HG03066 (cell line): Measurements from ENCODE around the gene TTLL8.
"Not testable (repeated sequence)": the region's sequence is repeated elsewhere in the genome, so short reads cannot be mapped to it uniquely, and the experiment has no call there.

ENCODE experiments used
- ATAC-seq: cut with Tn5 transposase; IDR thresholded peaks from one replicate; pipeline ENCODE4 v1.9.1; 2021; ENCODE audit warnings: low read depth; ENCODE audit not compliant: unreplicated experiment

TTLL8 gene

GRCh38 chr22:50058061-50058905 is at the start of gene TTLL8:
TSS of gene TTLL8 (minus strand) at chr22:50058298.
- no peak for ATAC-seq

DNA sequence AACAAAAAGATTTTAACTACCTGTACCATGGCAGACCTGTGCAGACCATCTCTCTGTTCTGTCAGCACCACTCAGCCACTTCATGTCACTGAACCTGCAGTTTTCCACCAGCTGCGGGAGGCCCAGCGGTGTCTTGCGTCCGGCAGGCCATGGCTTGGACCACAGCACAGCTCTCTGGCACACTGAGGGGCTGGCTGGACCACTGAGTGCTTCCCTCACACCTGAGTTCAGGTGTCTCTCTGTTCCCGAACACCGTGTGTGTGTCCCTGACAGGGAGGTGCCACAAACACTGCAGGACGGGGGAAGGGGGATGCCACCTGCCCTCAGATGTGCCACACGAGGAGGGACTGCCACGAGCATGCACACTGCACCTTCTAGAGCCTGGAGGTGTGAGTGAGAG is 49.4 kb upstream of the TTLL8 start:
- ATAC-seq, result no peak

DNA sequence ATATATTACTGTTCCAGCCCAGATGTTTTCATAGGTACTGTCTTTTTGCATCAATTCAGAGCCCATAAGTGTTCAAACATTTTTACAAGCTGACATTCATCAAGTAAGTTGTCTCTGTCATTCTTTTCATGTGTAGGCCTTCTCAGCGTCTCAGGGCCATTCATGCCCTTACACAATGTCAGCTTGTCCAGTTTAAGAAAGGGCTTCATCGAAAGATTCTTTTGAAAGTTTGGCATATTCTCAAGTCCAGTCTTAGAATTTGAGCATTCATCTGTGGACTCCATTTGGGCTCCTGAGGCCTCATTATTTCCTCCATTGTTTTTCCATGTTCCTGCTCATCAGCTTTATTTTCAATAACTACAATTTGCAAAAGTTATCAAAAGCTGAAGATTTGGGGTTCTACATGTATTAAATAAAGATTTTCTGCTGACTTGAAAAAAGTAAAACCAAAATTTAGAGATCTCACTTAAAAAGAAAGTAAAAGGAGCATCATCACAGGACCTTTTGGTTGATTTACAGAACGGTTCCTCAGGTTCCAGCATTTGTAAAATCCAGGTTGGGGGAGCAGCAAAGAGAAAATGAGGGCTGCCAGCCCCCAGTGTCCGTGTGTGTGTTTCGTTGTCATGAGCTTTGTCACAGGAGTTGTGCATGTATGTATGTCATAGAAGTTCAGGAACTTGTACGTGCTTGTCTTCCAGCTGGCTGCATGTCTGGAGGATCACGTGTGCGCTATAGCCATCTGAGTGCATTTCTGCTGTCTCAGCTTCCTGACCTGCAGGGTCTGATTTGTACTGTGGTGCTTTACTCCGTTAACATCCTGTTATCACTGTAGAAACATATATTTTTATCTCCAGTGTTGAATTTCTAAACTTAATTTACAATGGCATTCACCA is 47.4 kb upstream of the TTLL8 start:
- ATAC-seq, result no peak

DNA sequence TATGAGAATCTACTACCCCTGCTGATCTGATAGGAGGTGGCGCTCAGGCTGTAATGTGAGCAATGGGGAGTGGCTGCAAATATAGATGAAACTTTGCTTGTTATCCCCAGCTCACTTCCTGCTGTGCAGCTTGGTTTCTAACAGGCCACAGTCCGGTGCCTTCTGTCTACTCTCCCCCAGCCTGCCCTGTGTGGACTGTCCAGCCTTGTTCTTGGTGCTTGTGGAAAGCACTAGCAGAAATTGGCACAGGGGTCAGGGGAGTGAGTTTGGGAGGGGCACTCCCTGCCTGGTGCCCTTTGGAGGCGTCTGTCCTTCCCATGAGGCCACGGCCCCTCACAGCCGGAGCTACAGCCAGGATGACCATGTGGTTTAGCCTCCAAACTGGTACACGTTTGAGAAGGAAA is 46.0 kb upstream of the TTLL8 start:
- ATAC-seq, result no peak

GRCh38 chr22:50102946-50103345 is 44.8 kb upstream of the TTLL8 start:
- no peak for ATAC-seq

DNA sequence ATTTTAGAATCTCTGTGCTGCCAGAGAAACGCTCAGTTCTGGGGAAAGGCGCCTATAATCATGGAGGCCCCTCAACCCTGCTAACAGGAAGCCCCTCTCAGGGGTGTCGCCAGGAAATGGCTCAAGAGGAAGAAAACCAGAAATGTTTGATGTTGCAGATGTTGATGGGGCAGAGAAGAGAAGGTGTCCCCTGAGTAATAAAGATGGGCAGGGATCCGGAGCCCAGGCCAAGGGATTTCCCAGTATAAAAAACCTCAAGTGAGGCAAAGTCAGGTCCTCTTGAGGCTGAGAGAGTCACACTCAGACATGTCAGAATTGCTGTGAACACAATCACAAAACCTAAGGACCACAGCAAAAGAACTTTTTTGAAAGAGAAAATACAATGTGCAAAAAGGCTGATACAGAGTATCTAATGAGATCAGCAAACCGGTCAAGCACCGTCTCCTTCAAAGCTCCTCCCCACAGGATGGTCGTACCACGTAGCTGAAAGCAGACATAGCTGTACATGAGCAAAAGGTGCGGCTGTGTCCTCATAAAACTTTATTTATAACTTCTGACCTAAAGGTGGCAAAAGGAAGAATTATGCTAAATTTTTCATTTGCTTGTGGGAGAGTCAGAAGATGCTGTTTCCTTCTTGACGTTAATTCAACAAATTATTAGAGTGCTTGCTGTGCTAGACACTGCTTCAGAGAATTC is 43.9 kb upstream of the TTLL8 start:
- ATAC-seq, result no peak

GRCh38 chr22:50098052-50098451 is 40.0 kb upstream of the TTLL8 start:
- no peak for ATAC-seq

DNA sequence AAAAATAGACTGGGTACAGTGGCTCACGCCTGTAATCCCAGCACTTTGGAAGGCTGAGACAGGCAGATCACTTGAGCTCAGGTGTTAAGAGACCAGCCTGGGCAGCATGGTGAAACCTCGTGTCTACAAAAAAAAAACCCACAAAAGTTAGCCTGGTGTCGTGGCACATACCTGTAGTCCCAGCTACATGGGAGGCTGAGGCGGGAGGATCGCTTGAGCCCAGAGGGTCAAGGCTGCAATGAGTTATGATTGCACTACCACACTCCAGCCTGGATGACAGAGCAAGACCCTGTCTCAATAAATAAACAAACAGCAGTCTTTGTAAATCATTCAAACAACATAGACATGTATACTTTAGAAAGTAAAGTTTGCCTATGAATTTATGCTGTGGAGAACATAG is 34.2 kb upstream of the TTLL8 start:
- ATAC-seq, result no peak

GRCh38 chr22:50091092-50091768 is 33.1 kb upstream of the TTLL8 start:
- no peak for ATAC-seq

DNA sequence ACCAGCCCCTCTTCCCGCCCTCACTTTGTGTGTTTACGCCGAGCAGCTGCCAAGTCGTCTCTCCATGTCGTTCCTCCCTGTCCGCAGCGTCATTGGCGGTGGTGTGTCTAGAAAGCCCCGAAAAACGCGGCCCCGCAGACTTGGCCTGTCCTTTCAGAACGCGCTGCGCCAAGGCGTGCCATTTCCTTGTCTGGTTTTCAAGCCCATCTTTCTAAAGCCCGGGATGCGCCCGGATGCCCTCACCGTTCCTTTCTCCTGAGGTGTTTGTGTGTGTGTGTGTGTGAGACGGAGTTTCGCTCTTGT is 32.3 kb upstream of the TTLL8 start:
- ATAC-seq, result no peak

DNA sequence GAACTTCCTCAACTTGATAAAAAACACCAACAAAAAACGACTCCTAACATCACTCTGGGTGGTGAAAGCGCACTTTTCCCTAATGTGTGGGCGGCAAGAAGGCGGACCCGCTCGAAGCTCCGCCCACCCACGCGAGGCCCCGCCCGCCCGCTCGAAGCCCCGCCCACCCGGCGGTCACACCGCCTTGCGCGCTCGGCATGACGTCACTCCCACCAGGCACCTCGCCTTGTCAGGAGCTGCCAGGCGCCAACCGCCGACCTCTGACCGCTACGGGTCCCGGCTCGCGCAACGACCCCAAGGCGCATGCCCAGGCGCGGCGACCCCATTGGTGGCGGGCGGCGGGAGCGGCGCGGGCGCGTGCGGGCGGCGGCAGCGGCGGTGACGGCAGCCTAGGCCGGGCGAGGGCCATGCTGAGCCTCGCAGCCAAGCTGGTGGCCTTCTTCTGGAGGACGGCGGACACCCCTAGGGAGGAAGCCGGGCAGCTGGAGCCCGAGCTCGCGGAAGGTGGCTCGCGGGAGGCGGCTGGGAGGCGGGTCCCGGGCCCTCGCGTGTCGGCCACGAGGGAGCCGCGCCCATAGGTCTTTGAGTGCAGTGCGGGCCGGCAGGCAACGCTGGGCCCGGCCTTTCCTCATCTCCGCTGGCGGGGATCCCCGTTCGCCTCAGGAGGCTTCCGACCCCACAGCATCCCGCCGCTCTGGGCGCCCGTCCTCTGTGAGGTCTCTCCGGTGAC is 31.7 kb upstream of the TTLL8 start, which contains the start of gene MOV10L1:
TSS of gene MOV10L1 (plus strand) at position 325 of the 730 bp plus-strand sequence. CDS start at position 408, 83 bp downstream.
- no peak for ATAC-seq

- no peak for ATAC-seq
Observed at GRCh38 chr22:50089231-50089630, 31.1 kb upstream of the TTLL8 start.

GRCh38 chr22:50088096-50088495 is 30.0 kb upstream of the TTLL8 start:
- ATAC-seq, result no peak

- ATAC-seq, result no peak
Observed at GRCh38 chr22:50087646-50088045, 29.5 kb upstream of the TTLL8 start.

DNA sequence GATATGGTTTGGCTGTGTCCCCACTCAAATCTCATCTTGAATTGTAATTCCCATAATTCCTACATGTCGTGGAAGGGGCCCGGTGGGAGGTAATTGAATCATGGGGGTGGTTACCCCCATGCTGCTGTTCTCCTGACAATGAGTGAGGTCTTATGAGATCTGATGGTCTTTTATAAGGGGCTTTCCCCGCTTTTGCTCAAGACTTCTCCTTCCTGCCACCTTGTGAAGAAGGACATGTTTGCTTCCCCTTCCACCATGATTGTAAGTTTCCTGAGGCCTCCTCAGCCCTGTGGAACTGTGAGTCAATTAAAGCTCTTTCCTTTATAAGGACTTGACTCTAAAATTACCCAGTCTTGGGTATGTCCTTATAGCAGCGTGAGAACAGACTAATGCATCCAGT is 28.9 kb upstream of the TTLL8 start:
- not testable (repeated sequence) for ATAC-seq

GRCh38 chr22:50086526-50086925 is 28.4 kb upstream of the TTLL8 start:
- ATAC-seq, result no peak

DNA sequence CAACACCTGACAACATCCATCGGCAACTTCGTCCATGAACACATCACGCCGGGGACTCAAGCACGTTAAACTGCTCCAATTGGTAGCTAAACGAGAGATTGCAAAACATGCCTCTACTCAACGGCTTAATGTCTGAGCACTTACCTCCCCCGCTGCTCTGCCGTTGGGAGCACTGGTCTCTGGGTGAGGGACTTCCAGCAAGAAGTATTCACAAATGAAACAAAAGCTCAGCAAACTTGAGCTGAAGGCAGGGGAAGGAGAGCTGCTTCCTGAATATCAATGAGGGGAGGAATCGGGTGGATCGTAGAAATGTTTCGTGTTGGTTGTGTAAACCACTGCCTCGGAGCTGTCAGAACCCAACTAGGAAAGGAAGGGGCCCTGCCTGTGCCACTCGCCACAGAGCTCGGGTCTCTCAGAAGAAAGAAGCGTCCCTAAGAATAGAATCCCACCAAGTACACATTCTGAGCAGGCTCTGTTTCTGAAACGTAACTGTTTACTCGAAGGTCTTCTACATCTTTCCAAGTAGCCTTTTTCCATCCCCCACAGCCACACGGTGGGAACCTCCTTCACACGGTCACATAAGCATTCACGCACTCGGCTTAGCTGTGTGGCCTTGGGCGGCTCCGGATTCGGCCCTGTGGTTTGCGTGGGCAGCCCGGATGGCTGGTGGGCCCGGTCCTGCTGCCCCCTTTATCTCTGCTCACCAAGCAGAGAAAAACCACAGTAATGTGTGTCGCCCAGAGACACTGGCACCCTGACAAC is 27.3 kb upstream of the TTLL8 start, which contains the start of gene MLC1:
TSS of gene MLC1 (minus strand) at position 216 of the 762 bp plus-strand sequence. CDS start 524 bp downstream, outside the sequence.
- ATAC-seq, result no peak

GRCh38 chr22:50084614-50085021 is 26.5 kb upstream of the TTLL8 start:
- no peak for ATAC-seq

DNA sequence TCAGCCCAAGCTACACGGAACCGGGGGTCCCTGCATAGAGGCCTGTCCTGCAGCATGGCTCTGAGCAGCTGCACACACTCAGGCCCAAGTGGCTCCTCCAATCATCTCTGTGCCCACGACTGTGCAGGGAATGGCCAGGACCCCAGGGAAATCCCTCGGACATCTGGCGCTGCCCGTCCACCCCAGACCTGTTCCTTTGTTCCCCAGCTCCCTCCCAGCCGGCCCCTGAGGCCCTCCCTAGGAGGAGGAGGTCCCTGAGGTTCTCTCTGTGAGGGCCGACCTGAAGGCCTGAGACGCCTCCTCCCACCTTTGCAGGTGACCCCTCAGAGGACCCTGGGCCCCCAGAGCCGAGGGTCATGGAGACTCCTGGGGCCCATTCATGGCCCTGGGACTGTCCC is 26.0 kb upstream of the TTLL8 start:
- no peak for ATAC-seq
